Heart left ventricle (tissue), 13 donors: ENCODE data around the gene DRD2.

Experiments used
- CTCF ChIP-seq, 12 donors: fragments of 200-600 bp; sonication (generic) in 4 of 12; IDR thresholded peaks; one replicate each; pipeline versions ENCODE4 v1.5.0 to v1.8.0; 2018 to 2022; ENCODE audit warnings: antibody characterized with exemption in 12 of 12, mild to moderate bottlenecking in 5 of 12
- POLR2A ChIP-seq, 2 donors: fragments of 450-650 bp; IDR thresholded peaks; one replicate each; pipeline ENCODE4 v1.6.1; 2017; ENCODE audit warnings: antibody characterized with exemption in 2 of 2, mild to moderate bottlenecking in 2 of 2, moderate library complexity in 2 of 2
- donor health status: ischemic (EF 13 %, LVEDD 7.1; RV severe dilation, severe dysfunction).
- donor health status: DM: no; HTN: yes; CAD: no.
- donor health status: DM: no; HTN: no; CAD: no.
- donor health status: ischemic (EF 25% LVEDD 6.9; RV normal size, moderate dysfunction).
- donor health status: ischemic (EF 25% LVEDD 5.7; RV mildly dilated, moderate dysfunction).
- donor health status: ischemic (EF 35%, LVEDD 5.7; RV mildly dilated, moderate dysfunction).
- donor health status: nonischemic (EF 11% LVEDD 7.7; RV severe dilation, severe dysfunction).
- donor health status: DM: yes; HTN: yes; CAD: no.
- donor health status: PGD.
- donor health status: ischemic (EF 29% LVEDD 5.4; RV normal size, mild dysfunction).
- donor health status: nonischemic (EF 23%, LVEDD 6.1; RV moderate dilation, normal function).

GRCh38 chr11:113473983-113474361 is 1.2 kb downstream of the DRD2 start:
- TF ChIP-seq CTCF (IDR thresholded peaks at IDR 0.05): no peak
- TF ChIP-seq POLR2A (IDR thresholded peaks at IDR 0.05): no peak
